ENCODE results near the gene BTG1.

DNA sequence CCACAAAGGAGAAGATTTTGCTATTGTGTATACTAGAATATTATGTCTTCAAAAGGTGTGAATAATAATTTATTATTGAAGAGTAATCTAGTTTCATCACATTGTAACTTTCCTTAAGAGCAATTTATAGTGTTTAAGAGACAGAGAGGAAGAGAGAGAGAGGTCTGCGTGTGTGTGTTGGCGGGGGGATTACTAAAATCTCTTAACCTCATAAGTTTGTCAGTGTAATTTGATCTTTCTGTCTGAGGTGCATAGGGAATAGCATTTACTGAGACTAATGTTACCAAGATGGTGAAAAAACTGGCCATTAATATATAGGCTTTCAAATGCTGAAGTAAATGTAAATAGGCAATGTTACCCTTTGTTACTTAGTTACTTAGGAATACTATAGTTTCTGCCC is 48.2 kb upstream of the BTG1 start:
- TF ChIP-seq, protein P1, sequence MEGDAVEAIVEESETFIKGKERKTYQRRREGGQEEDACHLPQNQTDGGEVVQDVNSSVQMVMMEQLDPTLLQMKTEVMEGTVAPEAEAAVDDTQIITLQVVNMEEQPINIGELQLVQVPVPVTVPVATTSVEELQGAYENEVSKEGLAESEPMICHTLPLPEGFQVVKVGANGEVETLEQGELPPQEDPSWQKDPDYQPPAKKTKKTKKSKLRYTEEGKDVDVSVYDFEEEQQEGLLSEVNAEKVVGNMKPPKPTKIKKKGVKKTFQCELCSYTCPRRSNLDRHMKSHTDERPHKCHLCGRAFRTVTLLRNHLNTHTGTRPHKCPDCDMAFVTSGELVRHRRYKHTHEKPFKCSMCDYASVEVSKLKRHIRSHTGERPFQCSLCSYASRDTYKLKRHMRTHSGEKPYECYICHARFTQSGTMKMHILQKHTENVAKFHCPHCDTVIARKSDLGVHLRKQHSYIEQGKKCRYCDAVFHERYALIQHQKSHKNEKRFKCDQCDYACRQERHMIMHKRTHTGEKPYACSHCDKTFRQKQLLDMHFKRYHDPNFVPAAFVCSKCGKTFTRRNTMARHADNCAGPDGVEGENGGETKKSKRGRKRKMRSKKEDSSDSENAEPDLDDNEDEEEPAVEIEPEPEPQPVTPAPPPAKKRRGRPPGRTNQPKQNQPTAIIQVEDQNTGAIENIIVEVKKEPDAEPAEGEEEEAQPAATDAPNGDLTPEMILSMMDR (IDR thresholded peaks at IDR 0.05) = no peak
- TF ChIP-seq EZH2 (IDR thresholded peaks at IDR 0.05) (no peak), EZH2phosphoT487 (IDR thresholded peaks at IDR 0.05) (no peak)
